Neuronal stem cell (in vitro differentiated cells): ENCODE measurements around the gene PRDM10.

Experiments
- DNase-seq: peaks from one replicate; pipeline ENCODE4 v3.0.0-alpha.2; 2013; ENCODE audit warnings: low spot score
- H2AFZ ChIP-seq: one replicate; pipeline ENCODE4 v1.6.1; 2013; ENCODE audit warnings: mild to moderate bottlenecking, low read length, inconsistent platforms
- H2AK5ac ChIP-seq: 2 replicates; pipeline ENCODE4 v1.6.1; 2013; ENCODE audit warnings: low read depth, mild to moderate bottlenecking, inconsistent platforms, low read length, moderate library complexity, mixed read lengths
- H2BK120ac ChIP-seq: 2 replicates; pipeline ENCODE4 v1.6.1; 2013; ENCODE audit warnings: low read depth, mild to moderate bottlenecking, inconsistent platforms, low read length, moderate library complexity, mixed read lengths
- H2BK12ac ChIP-seq: one replicate; pipeline ENCODE4 v1.6.1; 2013; ENCODE audit warnings: low read length, inconsistent platforms
- H2BK15ac ChIP-seq: 2 replicates; pipeline ENCODE4 v1.6.1; 2013; ENCODE audit warnings: mild to moderate bottlenecking, low read length, inconsistent platforms, mixed read lengths
- H2BK5ac ChIP-seq: one replicate; pipeline ENCODE4 v1.6.1; 2013; ENCODE audit warnings: inconsistent platforms, mild to moderate bottlenecking, low read length, moderate library complexity
- H3K14ac ChIP-seq: one replicate; pipeline ENCODE4 v1.6.1; 2013; ENCODE audit warnings: low read length, inconsistent platforms
- H3K18ac ChIP-seq: 2 replicates; pipeline ENCODE4 v1.6.1; 2013; ENCODE audit warnings: low read length, inconsistent platforms
- H3K23ac ChIP-seq: 2 replicates; pipeline ENCODE4 v1.6.1; 2013; ENCODE audit warnings: low read depth, mild to moderate bottlenecking, mixed read lengths, low read length, inconsistent platforms; ENCODE audit not compliant: poor library complexity
- H3K27ac ChIP-seq: replicated peaks from 3 replicates; pipeline ENCODE4 v1.5.1; 2013; ENCODE audit warnings: low read length, inconsistent platforms
- H3K27me3 ChIP-seq, 3 experiments: 2 replicates each; pipeline ENCODE4 v1.6.1; 2013; ENCODE audit warnings: low read length in 3 of 3, mild to moderate bottlenecking in 2 of 3, inconsistent platforms in 1 of 3, low read depth in 1 of 3, mixed read lengths in 1 of 3, moderate library complexity in 1 of 3; ENCODE audit not compliant: control insufficient read depth in 3 of 3, insufficient read depth in 3 of 3
- H3K36me3 ChIP-seq, 2 donors: replicated peaks in 1 of 2; 2 replicates each; pipeline ENCODE4 v1.6.1; 2013; ENCODE audit warnings: low read length in 2 of 2; ENCODE audit not compliant: control insufficient read depth in 2 of 2, insufficient read depth in 2 of 2
- H3K4ac ChIP-seq: 2 replicates; pipeline ENCODE4 v1.6.1; 2013; ENCODE audit warnings: inconsistent platforms, mild to moderate bottlenecking, low read length, moderate library complexity
- H3K4me1 ChIP-seq, 2 donors: 1 replicate in 1 of 2; 2 replicates in 1 of 2; pipeline ENCODE4 v1.6.1; 2013; ENCODE audit warnings: low read length in 2 of 2, low read depth in 1 of 2; ENCODE audit not compliant: control insufficient read depth in 2 of 2, insufficient read depth in 1 of 2
- H3K4me2 ChIP-seq: one replicate; pipeline ENCODE4 v1.6.1; 2013; ENCODE audit warnings: mild to moderate bottlenecking, low read length, inconsistent platforms; ENCODE audit not compliant: insufficient read depth, poor library complexity, severe bottlenecking
- H3K4me3 ChIP-seq, 2 donors: 2 replicates each; pipeline ENCODE4 v1.5.1; 2013; ENCODE audit warnings: low read length in 2 of 2, mild to moderate bottlenecking in 2 of 2, inconsistent platforms in 1 of 2, moderate library complexity in 1 of 2
- H3K79me1 ChIP-seq: one replicate; pipeline ENCODE4 v1.6.1; 2013; ENCODE audit warnings: low read depth, mild to moderate bottlenecking, inconsistent platforms, low read length, moderate library complexity
- H3K9ac ChIP-seq: one replicate; pipeline ENCODE4 v1.6.1; 2013; ENCODE audit warnings: mild to moderate bottlenecking, low read depth, low read length, inconsistent platforms; ENCODE audit not compliant: poor library complexity
- H3K9me3 ChIP-seq, 2 donors: replicated peaks in 1 of 2; 2 replicates each; pipeline versions ENCODE3 to v1.6.1; 2013; ENCODE audit warnings: low read length in 2 of 2, mild to moderate bottlenecking in 2 of 2, inconsistent platforms in 1 of 2, low read depth in 1 of 2, mixed read lengths in 1 of 2, moderate library complexity in 1 of 2; ENCODE audit not compliant: control insufficient read depth in 2 of 2, insufficient read depth in 1 of 2
- H4K8ac ChIP-seq: one replicate; pipeline ENCODE4 v1.6.1; 2013; ENCODE audit warnings: low read depth, mild to moderate bottlenecking, inconsistent platforms, low read length, moderate library complexity
- H4K91ac ChIP-seq: one replicate; pipeline ENCODE4 v1.6.1; 2013; ENCODE audit warnings: low read length, low read depth, mild to moderate bottlenecking, inconsistent platforms; ENCODE audit not compliant: poor library complexity
- WGBS, 2 donors: extraction: QIAGEN DNeasy Blood & Tissue Kit; methylation state at CpG; one replicate each; pipeline ENCODE4 v1.1.7; 2013; ENCODE audit warnings: missing lambda C conversion rate in 2 of 2, mixed read lengths in 1 of 2; ENCODE audit not compliant: insufficient read length in 2 of 2, insufficient replicate concordance in 1 of 2; ENCODE audit errors: extremely low coverage in 2 of 2; 5-methylcytosine and 5-hydroxymethylcytosine counted together

Gene PRDM10

GRCh38 chr11:129910360-129910759 is 92.3 kb downstream of the PRDM10 start:
- Histone ChIP-seq H2AFZ (no peak overlapping the region), H2AK5ac (no peak overlapping the region), H3K4me2 (no peak overlapping the region), H4K8ac (no peak overlapping the region), H3K4me3 (no peak overlapping the region), H3K14ac (no peak overlapping the region), H3K4me1 (no peaks in the 10 kb centered on the region), H2BK12ac (no peak overlapping the region), H3K36me3 (peaks cover 21 to 55% of the 10 kb centered on the region in 2 donors), H3K4ac (no peak overlapping the region), H2BK15ac (no peak overlapping the region), H4K91ac (no peak overlapping the region), H2BK120ac (no peak overlapping the region), H3K79me1 (no peaks in the 10 kb centered on the region), H3K9ac (no peak overlapping the region), H3K27me3 (no peaks in the 10 kb centered on the region), H2BK5ac (no peak overlapping the region), H3K27ac (no peak overlapping the region), H3K18ac (no peak overlapping the region), H3K23ac (no peak overlapping the region), H3K9me3 (peaks cover 0 to 2% of the 10 kb centered on the region in 2 donors)
- no peak for DNase-seq
- WGBS, 2 donors, result no CpG with 5 or more reads among the region's 7 CpGs

- no peak overlapping the region for H3K4ac ChIP-seq
- H3K4me1 ChIP-seq, result no peaks in the 10 kb centered on the region
- H3K9ac ChIP-seq, result no peak overlapping the region
- WGBS, 2 donors, result no CpG with 5 or more reads among the region's 8 CpGs
- no peak overlapping the region for H4K91ac ChIP-seq
- no peak overlapping the region for H2BK120ac ChIP-seq
- no peak overlapping the region for H4K8ac ChIP-seq
- no peak overlapping the region for H3K23ac ChIP-seq
- H2BK5ac ChIP-seq, result no peak overlapping the region
- no peak overlapping the region for H3K18ac ChIP-seq
- H3K27ac ChIP-seq, result no peak overlapping the region
- no peak for DNase-seq
- no peak overlapping the region for H3K14ac ChIP-seq
- no peak overlapping the region for H2AK5ac ChIP-seq
- H3K36me3 ChIP-seq, result peaks cover 8 to 50% of the 10 kb centered on the region in 2 donors
- H2BK12ac ChIP-seq, result no peak overlapping the region
- H3K27me3 ChIP-seq, result no peaks in the 10 kb centered on the region
- no peaks in the 10 kb centered on the region for H3K79me1 ChIP-seq
- H2AFZ ChIP-seq, result no peak overlapping the region
- H3K9me3 ChIP-seq, result no peaks in the 10 kb centered on the region
- no peak overlapping the region for H3K4me3 ChIP-seq
- no peak overlapping the region for H3K4me2 ChIP-seq
- no peak overlapping the region for H2BK15ac ChIP-seq
Measured at GRCh38 chr11:129905402-129905801, 97.2 kb downstream of the PRDM10 start.

DNA sequence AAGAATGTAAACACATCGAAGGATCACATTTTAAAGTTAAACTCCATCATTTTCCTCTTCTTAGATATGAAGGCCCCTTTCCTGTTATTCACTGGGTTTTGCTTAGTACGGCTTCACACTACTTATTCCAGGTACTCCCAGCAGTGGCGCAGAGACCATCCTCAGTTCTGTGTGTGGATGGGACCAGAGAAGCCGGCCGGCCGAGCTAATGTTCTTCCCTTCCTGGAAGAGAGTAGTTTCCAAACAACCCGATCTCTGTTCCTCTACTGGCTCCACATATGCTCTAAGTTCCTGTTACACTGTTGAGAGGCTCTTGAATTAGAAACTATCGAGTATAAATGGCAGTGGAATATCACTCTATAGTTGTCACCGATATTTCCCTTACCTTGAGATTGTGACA is 106.6 kb downstream of the PRDM10 start:
- Histone ChIP-seq H3K27ac (no peak overlapping the region), H3K27me3 (no peaks in the 10 kb centered on the region), H2BK120ac (no peak overlapping the region), H3K9ac (no peak overlapping the region), H3K18ac (no peak overlapping the region), H2AFZ (peak overlapping the region; percentile 98), H3K79me1 (peaks cover 2% of the 10 kb centered on the region), H3K23ac (no peak overlapping the region), H3K14ac (no peak overlapping the region), H3K4me3 (peak overlapping the region in 1 of 2 donors; percentile 69), H2AK5ac (no peak overlapping the region), H2BK15ac (no peak overlapping the region), H2BK12ac (no peak overlapping the region), H3K9me3 (no peaks in the 10 kb centered on the region), H3K36me3 (peaks cover 9 to 40% of the 10 kb centered on the region in 2 donors), H3K4ac (no peak overlapping the region), H4K8ac (no peak overlapping the region), H2BK5ac (no peak overlapping the region), H4K91ac (no peak overlapping the region), H3K4me2 (peak overlapping the region; percentile 58), H3K4me1 (peaks cover 5 to 7% of the 10 kb centered on the region in 2 donors)
- DNase-seq, result no peak
- WGBS, 2 donors, result no CpG with 5 or more reads among the region's 9 CpGs

DNA sequence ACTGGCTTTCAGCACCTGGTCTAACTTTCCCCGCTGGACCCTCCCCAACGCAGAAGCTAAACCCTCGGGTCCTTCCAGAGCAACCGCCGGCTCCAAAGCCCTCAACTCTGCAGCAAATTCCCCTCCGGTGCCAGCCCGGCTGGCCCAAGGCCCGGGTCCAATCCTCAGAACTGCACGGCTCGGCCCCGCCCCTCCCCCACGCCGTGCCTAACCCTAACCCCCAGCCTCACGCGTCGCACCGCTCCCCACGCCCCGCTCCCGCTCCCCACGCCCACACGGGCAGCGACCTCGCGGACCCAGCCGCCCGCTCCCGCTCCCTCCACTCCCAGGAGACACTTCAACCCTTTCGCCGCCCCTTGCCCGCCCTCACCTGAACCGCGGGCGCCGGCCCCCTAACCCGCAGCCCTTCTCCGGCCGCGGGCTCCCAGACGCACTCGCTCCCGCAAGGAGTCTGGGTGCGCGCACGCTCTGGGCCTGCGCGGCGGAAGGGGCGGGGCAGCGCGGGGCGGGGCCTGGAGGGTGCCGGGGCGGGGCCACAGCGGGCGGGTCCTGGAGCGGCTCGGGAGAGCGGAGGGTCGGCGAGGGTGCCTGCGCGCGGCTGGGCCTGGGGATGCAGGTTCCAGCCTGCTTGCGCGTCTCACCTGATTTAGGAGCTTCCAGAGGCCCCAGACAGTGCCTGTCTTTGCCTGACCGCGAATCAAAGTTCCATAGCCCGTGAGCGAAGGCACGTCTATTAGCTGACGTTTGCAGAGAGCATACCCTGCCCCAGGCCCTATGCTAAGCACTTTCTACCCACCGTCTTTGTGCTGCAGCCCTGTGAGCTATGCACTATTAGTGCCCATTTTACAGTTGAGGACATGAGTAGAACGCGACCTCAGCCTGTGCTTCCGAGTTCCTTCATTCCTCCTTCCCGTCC is 107.3 kb downstream of the PRDM10 start, which contains the start of gene NFRKB:
NFRKB (minus strand) TSS at position 453 of the 916 bp plus-strand sequence. CDS start 2,729 bp downstream, outside the sequence.
- no peak within 1 kb of the TSS for H4K91ac ChIP-seq
- no peak within 1 kb of the TSS for H3K27ac ChIP-seq
- no peak within 1 kb of the TSS for H2BK12ac ChIP-seq
- WGBS, 2 donors, result no CpG with 5 or more reads among the region's 77 CpGs
- H3K27me3 ChIP-seq, result no peaks in the 10 kb centered on the region
- peak within 1 kb of the TSS; percentile 69 to 97 for H3K4me3 ChIP-seq
- peak within 1 kb of the TSS; percentile 75 for H3K4me2 ChIP-seq
- peaks cover 5 to 7% of the 10 kb centered on the region in 2 donors for H3K4me1 ChIP-seq
- no peak within 1 kb of the TSS for H2BK5ac ChIP-seq
- H3K14ac ChIP-seq, result no peak within 1 kb of the TSS
- H4K8ac ChIP-seq, result no peak within 1 kb of the TSS
- peaks cover 11 to 46% of the 10 kb centered on the region in 2 donors for H3K36me3 ChIP-seq
- peak within 1 kb of the TSS; percentile 47 for H3K23ac ChIP-seq
- H2BK120ac ChIP-seq, result no peak within 1 kb of the TSS
- H2BK15ac ChIP-seq, result no peak within 1 kb of the TSS
- peak within 1 kb of the TSS; percentile 95 for H3K18ac ChIP-seq
- no peak within 1 kb of the TSS for H3K4ac ChIP-seq
- peak within 1 kb of the TSS; percentile 33 for H2AK5ac ChIP-seq
- H3K79me1 ChIP-seq, result peaks cover 2% of the 10 kb centered on the region
- H3K9me3 ChIP-seq, result no peaks in the 10 kb centered on the region
- DNase-seq, result peak; percentile 83
- H2AFZ ChIP-seq, result peak within 1 kb of the TSS; percentile 98
- peak within 1 kb of the TSS; percentile 94 for H3K9ac ChIP-seq
